Neural progenitor cell (in vitro differentiated cells): ENCODE data around the gene ZBTB6.

ENCODE experiments used
- EZH2 ChIP-seq: fragments of 200-600 bp; sonication (generic); IDR thresholded peaks from 2 replicates; pipeline ENCODE4 v1.6.1; 2017; ENCODE audit warnings: antibody characterized with exemption, mild to moderate bottlenecking, moderate library complexity
- EZH2phosphoT487 ChIP-seq: fragments of 200-600 bp; sonication (generic); IDR thresholded peaks from 2 replicates; pipeline ENCODE4 v1.6.1; 2017; ENCODE audit warnings: antibody characterized with exemption
- TF ChIP-seq, protein P1 (sequence below): fragments of 200-600 bp; sonication (generic); IDR thresholded peaks from 2 replicates; pipeline ENCODE4 v1.5.1; 2017; ENCODE audit warnings: antibody characterized with exemption, mild to moderate bottlenecking

- TF ChIP-seq, protein P1, sequence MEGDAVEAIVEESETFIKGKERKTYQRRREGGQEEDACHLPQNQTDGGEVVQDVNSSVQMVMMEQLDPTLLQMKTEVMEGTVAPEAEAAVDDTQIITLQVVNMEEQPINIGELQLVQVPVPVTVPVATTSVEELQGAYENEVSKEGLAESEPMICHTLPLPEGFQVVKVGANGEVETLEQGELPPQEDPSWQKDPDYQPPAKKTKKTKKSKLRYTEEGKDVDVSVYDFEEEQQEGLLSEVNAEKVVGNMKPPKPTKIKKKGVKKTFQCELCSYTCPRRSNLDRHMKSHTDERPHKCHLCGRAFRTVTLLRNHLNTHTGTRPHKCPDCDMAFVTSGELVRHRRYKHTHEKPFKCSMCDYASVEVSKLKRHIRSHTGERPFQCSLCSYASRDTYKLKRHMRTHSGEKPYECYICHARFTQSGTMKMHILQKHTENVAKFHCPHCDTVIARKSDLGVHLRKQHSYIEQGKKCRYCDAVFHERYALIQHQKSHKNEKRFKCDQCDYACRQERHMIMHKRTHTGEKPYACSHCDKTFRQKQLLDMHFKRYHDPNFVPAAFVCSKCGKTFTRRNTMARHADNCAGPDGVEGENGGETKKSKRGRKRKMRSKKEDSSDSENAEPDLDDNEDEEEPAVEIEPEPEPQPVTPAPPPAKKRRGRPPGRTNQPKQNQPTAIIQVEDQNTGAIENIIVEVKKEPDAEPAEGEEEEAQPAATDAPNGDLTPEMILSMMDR, result no peak
- TF ChIP-seq EZH2phosphoT487 (no peak), EZH2 (no peak)
Measured at GRCh38 chr9:122955961-122956360, 42.8 kb upstream of the ZBTB6 start.
